ENCODE measurements around the gene RSPO4.

Gene RSPO4

DNA sequence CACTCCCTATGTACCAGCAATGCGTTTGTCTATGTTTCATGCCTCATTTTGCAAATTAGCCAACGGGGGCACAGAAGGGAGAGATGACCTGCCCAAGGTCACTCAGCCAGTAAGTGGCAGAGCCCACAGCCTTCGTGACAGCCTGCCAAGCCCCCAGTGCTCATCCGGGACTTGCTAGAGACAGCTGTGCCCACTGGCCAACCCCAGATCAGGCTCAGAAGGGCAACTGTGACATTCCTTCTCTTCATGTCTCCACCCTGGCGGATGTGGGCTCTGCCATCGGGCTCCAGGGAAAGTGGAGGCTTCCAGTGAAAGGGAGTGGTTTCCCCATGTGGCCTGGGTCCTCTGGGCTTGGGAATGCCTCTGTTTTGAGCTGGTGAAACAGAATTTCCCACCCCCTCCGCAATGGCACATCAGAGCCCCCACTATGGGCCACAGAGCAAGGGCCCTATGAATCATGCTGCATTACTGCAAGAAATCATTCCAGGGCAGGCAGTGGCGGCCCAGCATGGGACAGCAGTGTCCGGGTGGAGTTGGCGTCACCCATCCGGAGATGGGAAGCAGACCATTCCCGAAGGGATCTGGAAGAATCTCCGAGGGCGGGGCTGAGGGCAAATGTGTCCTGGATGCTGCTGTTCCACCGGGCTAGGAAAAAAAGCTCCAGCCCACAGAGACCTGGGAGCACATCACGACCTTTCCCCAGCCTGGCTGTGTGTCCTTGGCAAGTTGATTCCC, 9.1 kb downstream of the RSPO4 start:
- H3K9me2 ChIP-seq (ENCODE audit: low read depth, low read length): no peaks in the 10 kb centered on the region
- no peak for TF ChIP-seq EZH2 (IDR thresholded peaks at IDR 0.05; ENCODE audit: borderline replicate concordance, low read length)
- TF ChIP-seq, protein P1, sequence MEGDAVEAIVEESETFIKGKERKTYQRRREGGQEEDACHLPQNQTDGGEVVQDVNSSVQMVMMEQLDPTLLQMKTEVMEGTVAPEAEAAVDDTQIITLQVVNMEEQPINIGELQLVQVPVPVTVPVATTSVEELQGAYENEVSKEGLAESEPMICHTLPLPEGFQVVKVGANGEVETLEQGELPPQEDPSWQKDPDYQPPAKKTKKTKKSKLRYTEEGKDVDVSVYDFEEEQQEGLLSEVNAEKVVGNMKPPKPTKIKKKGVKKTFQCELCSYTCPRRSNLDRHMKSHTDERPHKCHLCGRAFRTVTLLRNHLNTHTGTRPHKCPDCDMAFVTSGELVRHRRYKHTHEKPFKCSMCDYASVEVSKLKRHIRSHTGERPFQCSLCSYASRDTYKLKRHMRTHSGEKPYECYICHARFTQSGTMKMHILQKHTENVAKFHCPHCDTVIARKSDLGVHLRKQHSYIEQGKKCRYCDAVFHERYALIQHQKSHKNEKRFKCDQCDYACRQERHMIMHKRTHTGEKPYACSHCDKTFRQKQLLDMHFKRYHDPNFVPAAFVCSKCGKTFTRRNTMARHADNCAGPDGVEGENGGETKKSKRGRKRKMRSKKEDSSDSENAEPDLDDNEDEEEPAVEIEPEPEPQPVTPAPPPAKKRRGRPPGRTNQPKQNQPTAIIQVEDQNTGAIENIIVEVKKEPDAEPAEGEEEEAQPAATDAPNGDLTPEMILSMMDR (IDR thresholded peaks at IDR 0.05; ENCODE audit: low read length): no peak
- no peaks in the 10 kb centered on the region for H3F3A ChIP-seq (ENCODE audit: insufficient read depth, low read length)
- H3K4me3 ChIP-seq (ENCODE audit: low read depth, low read length, poor library complexity, severe bottlenecking): no peak overlapping the region
- no peaks in the 10 kb centered on the region for H4K20me1 ChIP-seq (ENCODE audit: insufficient read depth, low read length)
- peaks cover 8% of the 10 kb centered on the region; the same call in 1 of the 2 replicates for H3K27me3 ChIP-seq (ENCODE audit: insufficient read depth, low read length)
- no peaks in the 10 kb centered on the region for H3K9me3 ChIP-seq (ENCODE audit: low read length)
- no peaks in the 10 kb centered on the region for H3K36me3 ChIP-seq (ENCODE audit: insufficient read depth, low read length)
- no peaks in the 10 kb centered on the region for H3K4me1 ChIP-seq (ENCODE audit: insufficient read depth, low read length, severe bottlenecking)
- no peak overlapping the region for H2AFZ ChIP-seq (ENCODE audit: low read length)
- no peaks in the 10 kb centered on the region for H3K79me2 ChIP-seq (ENCODE audit: insufficient read depth, low read length)
- no peak overlapping the region for H3K4me2 ChIP-seq (ENCODE audit: low read length)
- H3K27ac ChIP-seq (ENCODE audit: low read depth, low read length, poor library complexity, severe bottlenecking): no peak overlapping the region
- H3K9ac ChIP-seq (ENCODE audit: low read length): no peak overlapping the region

DNA sequence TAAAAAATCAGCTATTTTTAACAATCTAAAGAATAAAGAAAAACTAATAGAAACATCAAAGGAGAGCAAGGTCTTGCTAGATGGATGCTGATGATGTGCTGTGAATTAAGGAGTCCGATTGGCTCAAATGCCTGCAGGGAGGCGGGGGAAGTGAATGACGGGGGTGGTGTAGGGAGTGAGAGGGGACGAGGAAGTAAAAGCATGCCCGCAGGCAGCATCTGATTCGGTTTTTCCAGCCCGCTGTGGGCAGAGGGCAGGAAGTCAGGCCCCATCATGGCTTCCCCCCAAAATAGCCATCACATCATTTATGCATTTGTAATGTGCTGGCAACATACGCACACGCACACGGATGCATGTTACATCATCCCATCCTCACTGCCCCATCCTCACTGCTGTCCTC, 10.3 kb downstream of the RSPO4 start:
- H3K4me3 ChIP-seq (ENCODE audit: low read depth, low read length, poor library complexity, severe bottlenecking): no peak overlapping the region
- no peak overlapping the region for H3K4me2 ChIP-seq (ENCODE audit: low read length)
- H3K9ac ChIP-seq (ENCODE audit: low read length): no peak overlapping the region
- H3K9me2 ChIP-seq (ENCODE audit: low read depth, low read length): no peaks in the 10 kb centered on the region
- no peak for TF ChIP-seq EZH2 (IDR thresholded peaks at IDR 0.05; ENCODE audit: borderline replicate concordance, low read length)
- TF ChIP-seq, protein P1 (IDR thresholded peaks at IDR 0.05; ENCODE audit: low read length): no peak
- H3K27ac ChIP-seq (ENCODE audit: low read depth, low read length, poor library complexity, severe bottlenecking): no peak overlapping the region
- no peaks in the 10 kb centered on the region for H3K9me3 ChIP-seq (ENCODE audit: low read length)
- no peak overlapping the region for H2AFZ ChIP-seq (ENCODE audit: low read length)
- H3K4me1 ChIP-seq (ENCODE audit: insufficient read depth, low read length, severe bottlenecking): no peaks in the 10 kb centered on the region
- H3K79me2 ChIP-seq (ENCODE audit: insufficient read depth, low read length): no peaks in the 10 kb centered on the region
- no peaks in the 10 kb centered on the region for H3F3A ChIP-seq (ENCODE audit: insufficient read depth, low read length)
- peaks cover 8% of the 10 kb centered on the region; the same call in 1 of the 2 replicates for H3K27me3 ChIP-seq (ENCODE audit: insufficient read depth, low read length)
- H4K20me1 ChIP-seq (ENCODE audit: insufficient read depth, low read length): no peaks in the 10 kb centered on the region
- H3K36me3 ChIP-seq (ENCODE audit: insufficient read depth, low read length): no peaks in the 10 kb centered on the region

DNA sequence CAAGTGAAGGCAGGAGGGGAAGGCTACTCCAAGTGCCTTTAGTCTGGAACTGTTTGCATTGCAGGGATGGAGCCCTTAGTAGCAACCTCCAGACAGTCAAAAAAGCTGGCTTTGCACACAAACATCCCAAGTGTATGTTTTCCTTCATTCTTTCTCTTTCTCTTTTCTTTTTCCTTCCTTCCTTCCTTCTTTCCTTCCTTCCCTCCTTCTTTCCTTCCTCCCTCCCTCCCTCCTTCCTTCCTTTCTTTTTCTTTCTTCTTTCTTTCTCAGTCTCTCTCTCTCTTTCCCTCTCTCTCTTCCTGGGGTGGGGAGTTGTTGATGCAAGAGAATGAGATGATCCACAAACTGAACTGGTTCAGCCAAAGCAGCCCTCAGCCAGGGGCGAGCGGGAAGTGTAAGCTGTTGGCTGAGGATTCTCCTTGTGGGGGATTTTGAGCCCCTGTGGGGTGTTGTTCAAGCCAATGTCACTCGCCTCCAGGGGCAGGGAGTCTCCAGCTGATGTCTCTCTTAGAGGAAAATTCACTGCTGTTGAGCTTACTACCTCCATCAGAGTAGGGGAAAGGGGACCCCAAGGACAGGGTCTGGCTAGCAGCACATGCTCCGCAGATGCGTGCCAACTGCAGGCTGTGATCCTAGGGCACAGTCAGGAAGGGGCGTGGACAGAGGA, 11.7 kb downstream of the RSPO4 start:
- no peaks in the 10 kb centered on the region for H3K9me2 ChIP-seq (ENCODE audit: low read depth, low read length)
- H3K4me2 ChIP-seq (ENCODE audit: low read length): no peak overlapping the region
- H4K20me1 ChIP-seq (ENCODE audit: insufficient read depth, low read length): no peaks in the 10 kb centered on the region
- no peak overlapping the region for H2AFZ ChIP-seq (ENCODE audit: low read length)
- H3K27me3 ChIP-seq (ENCODE audit: insufficient read depth, low read length): peaks cover 5% of the 10 kb centered on the region; the same call in 1 of the 2 replicates
- no peak overlapping the region for H3K4me3 ChIP-seq (ENCODE audit: low read depth, low read length, poor library complexity, severe bottlenecking)
- H3F3A ChIP-seq (ENCODE audit: insufficient read depth, low read length): no peaks in the 10 kb centered on the region
- H3K27ac ChIP-seq (ENCODE audit: low read depth, low read length, poor library complexity, severe bottlenecking): no peak overlapping the region
- H3K36me3 ChIP-seq (ENCODE audit: insufficient read depth, low read length): no peaks in the 10 kb centered on the region
- H3K9me3 ChIP-seq (ENCODE audit: low read length): no peaks in the 10 kb centered on the region
- H3K79me2 ChIP-seq (ENCODE audit: insufficient read depth, low read length): no peaks in the 10 kb centered on the region
- H3K4me1 ChIP-seq (ENCODE audit: insufficient read depth, low read length, severe bottlenecking): no peaks in the 10 kb centered on the region
- TF ChIP-seq EZH2 (IDR thresholded peaks at IDR 0.05; ENCODE audit: borderline replicate concordance, low read length): no peak
- TF ChIP-seq, protein P1 (IDR thresholded peaks at IDR 0.05; ENCODE audit: low read length): no peak
- H3K9ac ChIP-seq (ENCODE audit: low read length): no peak overlapping the region

Data from OCI-LY1 (cell line).